CD4-positive, alpha-beta T cell treated with Interleukin-6 at 100 ng/mL for 8 hours (primary cell): ENCODE data around the gene MED15.
A peak's percentile ranks its signal among the peaks of the same experiment; 100 is the strongest.
"Not testable (repeated sequence)": the region's sequence is repeated elsewhere in the genome, so short reads cannot be mapped to it uniquely, and the experiment has no call there.

Source experiments
- DNase-seq: peaks from one replicate; pipeline ENCODE4 v3.0.0-alpha.2; 2020; ENCODE audit warnings: mixed read lengths, low spot score

MED15 gene

DNA sequence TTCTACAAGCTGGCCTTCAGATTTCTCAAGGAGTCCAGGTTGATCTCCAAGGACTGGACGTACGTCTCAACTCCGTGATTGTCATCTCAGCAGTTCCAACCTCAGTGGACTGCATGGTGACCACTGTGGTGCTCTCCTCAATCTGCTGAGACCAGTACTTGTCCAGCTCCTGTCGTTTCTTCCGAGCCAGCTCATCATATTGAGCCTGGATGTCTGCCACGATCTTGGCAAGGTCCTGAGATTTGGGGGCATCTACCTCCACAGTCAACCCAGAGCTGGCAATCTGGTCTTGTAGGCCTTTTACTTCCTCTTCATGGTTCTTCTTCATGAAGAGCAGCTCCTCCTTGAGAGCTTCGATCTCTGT is 24.3 kb upstream of the MED15 start:
- not testable (repeated sequence) for DNase-seq

DNA sequence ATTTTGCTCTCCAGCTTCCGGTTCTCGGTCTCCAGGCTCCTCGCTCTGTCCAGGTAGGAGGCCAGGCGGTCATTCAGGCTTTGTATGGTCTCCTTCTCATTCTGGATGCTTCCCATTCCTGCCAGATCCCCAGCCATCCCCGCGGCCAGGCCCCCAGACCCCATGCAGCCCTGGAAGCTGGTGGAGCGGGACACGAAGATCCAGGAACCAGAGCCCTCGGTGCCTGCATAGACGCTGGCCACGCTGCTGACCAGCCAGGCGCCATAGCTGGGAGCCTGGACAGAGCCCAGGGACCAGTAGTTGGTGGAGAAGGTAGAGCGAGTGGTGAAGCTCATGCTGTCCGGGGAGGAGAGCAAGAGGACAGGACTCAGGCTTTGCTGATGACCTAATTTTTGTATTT is 23.6 kb upstream of the MED15 start:
- no peak for DNase-seq

GRCh38 chr22:20484948-20485683 is 22.3 kb upstream of the MED15 start:
- DNase-seq: no peak

GRCh38 chr22:20486229-20486628 is 21.2 kb upstream of the MED15 start:
- no peak for DNase-seq

- no peak for DNase-seq
Measured at GRCh38 chr22:20487715-20488114, 19.7 kb upstream of the MED15 start.

DNA sequence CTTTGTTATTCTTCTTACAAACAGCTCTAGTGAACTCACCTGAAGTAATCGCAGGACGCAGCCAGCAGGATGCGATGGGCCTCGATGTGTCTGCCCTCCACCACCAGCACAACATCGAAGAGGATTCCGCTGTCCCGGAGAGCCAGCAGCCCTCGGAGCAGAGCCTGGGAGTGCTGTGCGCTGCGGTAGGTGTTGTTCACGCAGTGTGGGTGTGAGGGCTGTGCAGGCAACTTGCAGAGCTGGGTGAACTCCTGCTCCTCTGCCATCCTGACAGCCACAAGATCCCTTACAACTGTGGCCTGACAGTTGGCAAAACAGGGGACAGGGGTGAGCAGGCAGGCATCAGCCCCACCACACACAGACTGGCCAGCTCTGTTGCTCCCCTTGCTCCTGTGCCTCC is 18.5 kb upstream of the MED15 start:
- no peak for DNase-seq

DNA sequence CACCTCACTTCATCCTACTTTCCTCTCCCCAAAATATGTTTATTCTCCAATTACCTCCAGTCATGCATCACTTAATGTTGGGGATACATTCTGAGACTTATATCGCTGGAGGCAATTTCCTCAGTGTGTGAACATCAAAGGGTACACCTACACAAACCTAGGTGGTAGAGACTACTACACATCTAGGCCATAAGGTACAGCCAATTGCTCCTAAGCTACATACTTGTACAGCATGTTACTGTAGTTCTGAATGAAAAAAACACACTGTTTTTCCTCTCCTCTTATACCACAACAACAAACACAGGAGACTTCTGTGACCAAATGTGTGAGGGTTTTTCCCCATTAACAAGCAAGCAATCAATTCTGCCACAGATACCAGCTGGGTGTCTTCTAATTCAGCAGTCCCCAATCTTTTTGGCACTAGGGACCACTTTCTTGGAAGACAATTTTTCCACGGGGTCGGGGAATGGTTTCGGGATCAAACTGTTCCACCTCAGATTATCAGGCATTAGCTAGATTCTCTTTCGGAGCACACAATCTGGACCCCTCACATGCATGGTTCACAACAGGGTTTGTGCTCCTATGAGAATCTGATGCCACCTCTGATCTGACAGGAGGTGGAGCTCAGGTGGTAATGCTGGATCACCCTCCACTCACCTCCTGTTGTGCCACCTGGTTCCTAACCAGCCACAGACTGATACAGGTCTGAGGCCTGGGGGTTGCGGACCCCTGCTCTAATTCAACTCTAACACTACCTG is 17.0 kb upstream of the MED15 start:
- no peak for DNase-seq

DNA sequence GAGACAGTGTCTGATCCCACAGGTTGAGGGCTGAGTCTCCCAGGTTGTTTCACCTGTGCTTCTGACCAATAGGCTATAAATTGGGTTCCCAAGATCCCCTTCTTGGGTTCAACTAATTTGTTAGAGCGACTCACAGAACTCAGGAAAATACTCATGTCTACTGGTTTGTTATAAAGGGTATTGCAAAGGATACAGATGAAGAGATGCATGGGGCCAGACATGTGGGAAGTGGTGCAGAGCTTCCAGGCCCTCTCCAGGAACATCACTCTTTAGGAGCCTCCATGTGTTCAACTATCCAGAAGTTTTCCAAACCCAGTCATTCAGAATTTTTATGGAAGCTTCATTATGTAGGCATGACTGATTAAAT is 16.5 kb upstream of the MED15 start:
- DNase-seq: no peak

DNA sequence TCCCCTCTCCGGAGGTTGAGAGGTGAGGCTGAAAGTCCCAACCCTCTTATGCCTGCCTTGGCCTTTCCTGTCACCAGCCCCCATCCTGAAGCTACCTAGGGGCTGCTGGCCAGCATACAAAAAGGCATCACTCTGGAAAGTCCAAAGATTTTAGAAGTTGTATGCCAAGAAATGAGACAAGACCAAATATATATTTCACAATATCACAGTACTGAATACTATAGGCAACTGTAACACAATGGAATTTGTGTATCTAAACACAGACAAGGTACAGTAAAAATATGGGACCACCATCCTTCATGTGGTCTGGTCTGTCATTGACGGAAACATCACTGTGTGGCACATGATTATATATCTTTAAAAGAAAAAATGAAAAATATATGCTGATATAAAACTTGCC is 16.1 kb upstream of the MED15 start:
- DNase-seq: no peak

- DNase-seq: no peak
Measured at GRCh38 chr22:20494978-20495860, 12.2 kb upstream of the MED15 start, which contains the start of gene KLHL22. KLHL22 (minus strand) TSS chr22:20495795; CDS start chr22:20489211, 6,584 bp downstream.

DNA sequence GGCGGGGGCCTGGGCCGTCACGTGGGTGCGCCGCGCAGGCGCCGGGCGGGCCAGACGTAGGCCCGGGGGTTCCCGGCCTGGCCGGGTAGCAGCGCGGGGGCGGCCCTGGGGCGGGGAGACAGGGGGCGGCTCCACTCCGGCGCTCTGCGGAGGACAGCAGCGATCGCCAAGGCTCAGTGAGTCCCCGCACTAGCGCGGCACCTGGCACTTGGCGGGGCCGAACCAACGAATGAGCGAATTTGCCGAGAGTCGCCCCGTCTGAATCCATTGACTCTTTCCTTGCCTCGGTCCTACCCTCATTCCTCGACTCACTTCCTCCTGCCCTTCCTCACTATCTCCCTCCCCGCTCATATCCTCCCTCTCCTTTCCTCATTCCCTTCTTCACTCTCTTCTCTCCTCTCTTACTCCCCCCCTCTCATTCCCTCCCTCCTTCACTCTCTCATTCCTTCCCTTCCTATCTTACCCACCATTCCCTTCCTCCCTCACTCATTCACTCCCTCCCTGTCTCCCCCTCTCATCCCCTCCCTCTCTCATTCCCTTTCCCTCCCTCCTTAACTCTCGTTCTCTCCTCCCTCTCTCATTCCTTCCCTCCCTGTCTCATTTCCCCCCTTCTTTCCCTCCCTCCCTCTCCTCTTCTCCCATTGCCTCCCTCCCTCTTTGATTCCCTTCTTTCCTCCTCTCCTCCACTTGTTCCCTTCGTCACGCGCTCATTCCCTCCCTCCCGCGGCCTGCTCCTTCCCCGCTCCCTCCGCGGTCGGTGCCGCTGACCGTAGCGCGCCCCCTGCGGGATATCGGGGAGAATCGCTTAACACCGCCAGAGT is 11.3 kb upstream of the MED15 start:
- peak; percentile 90 for DNase-seq

DNA sequence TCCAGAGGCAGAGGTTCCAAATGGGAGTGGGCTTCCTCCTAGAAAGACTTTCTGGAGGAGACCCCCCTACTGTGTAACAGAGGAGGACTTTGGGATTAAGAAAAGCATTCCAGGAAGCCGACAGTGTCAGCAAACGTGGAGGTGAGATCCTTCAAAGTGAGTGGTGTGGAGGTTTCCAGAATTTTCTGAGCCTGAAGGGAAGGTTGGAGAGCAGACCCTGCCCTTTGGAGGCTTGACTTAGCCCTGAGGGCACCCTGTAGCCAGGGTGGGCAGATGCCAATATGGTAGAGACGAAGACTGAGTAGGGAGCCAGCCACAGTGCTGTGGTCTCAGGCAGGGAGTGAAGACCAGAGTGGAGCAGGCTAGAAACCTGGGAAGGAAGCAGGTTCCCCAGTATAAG is 10.0 kb upstream of the MED15 start:
- DNase-seq: no peak

DNA sequence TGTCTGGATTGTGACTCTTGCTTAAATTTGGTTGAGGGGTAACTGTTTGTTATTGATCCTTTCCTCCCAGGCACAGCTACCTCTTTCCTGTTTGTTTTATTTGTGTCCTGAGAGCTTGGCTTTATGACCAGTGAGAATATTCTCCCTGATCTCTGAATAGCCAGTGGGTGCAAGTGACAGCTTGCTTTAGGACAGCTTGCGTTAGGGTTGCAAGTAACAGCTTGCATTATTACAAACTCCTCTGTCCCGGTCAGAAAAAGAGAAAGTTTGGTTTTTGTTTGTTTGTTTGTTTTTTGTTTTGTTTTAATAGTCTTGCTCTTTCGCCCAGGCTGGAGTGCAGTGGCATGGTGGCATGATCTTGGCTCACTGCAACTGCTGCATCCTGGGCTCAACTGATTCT is 8.5 kb upstream of the MED15 start:
- no peak for DNase-seq

GRCh38 chr22:20499769-20500168 is 7.6 kb upstream of the MED15 start:
- DNase-seq: no peak

DNA sequence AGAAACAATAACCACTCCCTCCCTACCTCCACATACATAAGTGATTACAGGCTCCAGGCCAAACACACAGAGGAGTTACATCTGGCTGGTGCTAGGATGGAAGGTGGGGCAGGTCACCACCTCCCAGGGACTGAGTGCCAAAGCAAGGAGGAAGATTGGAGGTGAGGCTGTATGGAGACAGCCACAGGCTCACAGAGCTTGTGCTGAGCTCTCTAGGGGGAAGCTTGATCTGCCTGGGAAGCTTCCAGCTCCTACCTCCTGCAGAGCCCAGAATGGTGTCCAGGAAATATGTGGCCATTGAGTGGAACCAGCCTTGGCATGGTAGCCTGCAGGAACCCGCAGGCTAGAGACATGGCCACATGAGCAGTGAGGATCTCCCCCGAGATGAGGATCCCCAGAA is 3.6 kb upstream of the MED15 start:
- no peak for DNase-seq

GRCh38 chr22:20504293-20504922 is 3.0 kb upstream of the MED15 start:
- not testable (repeated sequence) for DNase-seq

GRCh38 chr22:20506543-20507252 is 712 bp upstream of the MED15 start:
- DNase-seq: no peak

DNA sequence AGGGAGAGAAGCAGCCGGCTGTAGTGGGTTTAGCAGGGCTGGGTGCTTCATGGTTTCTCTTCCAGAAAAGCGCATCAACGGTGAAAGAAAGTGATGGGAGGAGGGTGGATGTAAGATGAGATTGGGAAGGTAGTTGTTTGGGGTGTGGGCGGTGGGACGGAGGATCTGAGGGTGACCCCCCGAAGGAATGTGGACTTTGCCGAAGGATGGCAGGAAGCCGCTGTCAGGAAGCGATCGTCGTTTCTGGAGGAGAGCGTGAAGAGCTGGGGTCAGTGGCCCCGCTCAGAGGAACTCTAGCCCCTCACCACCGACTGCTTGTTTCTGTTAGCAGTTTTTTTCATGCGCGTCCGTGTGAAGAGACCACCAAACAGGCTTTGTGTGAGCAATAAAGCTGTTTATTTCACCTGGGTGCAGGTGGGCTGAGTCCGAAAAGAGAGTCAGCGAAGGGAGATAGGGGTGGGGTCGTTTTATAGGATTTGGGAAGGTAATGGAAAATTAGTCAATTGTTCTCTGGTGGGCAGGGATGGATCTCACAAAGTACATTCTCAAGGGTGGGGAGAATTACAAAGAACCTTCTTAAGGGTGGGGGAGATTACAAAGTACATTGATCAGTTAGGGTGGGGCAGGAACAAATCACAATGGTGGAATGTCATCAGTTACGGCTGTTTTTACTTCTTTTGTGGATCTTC is 801 bp downstream of the MED15 start:
- not testable (repeated sequence) for DNase-seq

GRCh38 chr22:20508815-20509271 is 1.4 kb downstream of the MED15 start:
- DNase-seq: no peak
